HG03196 (cell line): ENCODE measurements around the gene VPS18.
A peak's percentile ranks its signal among the peaks of the same experiment; 100 is the strongest.

Source experiments
- ATAC-seq: cut with Tn5 transposase; IDR thresholded peaks from one replicate; pipeline ENCODE4 v1.9.1; 2021; ENCODE audit not compliant: unreplicated experiment

VPS18 gene

DNA sequence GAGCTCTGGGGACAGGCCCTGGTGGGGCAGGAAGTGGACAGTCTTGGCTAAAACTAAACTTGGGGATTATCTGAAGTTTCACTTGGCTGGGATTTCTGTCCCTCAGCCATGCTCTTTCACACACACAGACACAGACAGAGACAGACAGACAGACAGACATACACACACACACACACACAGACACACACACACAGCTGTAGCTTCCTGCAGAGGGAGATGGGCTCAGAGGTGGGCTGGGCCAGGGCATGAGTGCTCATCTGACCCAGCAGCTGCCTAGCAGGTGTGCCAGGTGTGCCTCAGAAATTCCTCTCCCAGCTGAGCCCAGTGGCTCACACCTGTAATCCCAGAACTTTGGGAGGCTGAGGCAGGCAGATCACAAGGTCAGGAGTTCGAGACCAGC, 23.5 kb upstream of the VPS18 start:
- ATAC-seq = no peak

GRCh38 chr15:40871749-40872617, 22.3 kb upstream of the VPS18 start:
- ATAC-seq = peak; percentile 30

GRCh38 chr15:40872791-40873693, 21.2 kb upstream of the VPS18 start:
- no peak for ATAC-seq

DNA sequence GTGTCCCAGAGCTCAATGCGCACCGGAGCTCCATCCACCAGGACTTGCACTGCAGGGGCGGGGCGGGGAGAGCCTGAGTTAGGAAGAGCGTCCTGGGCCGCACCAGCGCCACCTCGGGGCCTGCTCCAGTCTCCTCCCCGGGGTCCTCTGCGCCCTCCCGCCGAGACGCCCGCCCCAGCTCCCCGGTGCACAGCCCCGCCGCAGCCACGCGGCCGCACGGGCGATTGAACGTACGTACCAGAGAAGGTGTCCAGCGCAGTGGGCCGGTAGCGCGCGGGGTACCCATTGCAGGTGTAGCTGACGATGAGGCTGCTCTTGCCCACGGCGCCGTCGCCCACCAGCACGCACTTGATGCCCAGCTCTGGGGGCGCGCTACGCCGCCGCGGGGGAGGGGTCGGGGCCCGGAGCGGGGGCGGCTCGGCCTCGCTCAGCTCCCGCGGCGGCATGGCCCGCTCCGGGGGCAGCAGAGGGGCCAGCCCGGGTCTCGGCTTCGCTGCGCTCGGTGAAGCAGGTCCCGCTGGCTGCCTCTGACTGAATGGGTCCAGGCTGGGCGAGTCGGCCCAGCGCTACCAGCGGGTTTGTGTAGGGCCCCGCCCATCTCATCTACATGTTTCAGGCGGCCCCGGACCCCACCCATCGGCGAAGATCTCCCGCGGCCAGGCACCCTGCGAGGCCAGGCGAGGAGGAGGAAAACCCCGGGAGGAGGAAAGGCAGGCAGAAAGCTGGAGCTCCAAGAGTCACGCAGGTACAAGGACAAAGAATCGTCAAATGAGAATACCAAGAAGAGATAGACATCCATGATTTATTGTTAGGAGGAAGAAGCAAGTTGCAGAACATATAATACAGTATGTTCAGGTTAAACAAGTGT, 20.3 kb upstream of the VPS18 start, which contains the start of gene RHOV:
Gene RHOV (minus strand): TSS at position 541 of the 868 bp plus-strand sequence. CDS start 95 bp downstream, at position 446.
- peak; percentile 45 for ATAC-seq

DNA sequence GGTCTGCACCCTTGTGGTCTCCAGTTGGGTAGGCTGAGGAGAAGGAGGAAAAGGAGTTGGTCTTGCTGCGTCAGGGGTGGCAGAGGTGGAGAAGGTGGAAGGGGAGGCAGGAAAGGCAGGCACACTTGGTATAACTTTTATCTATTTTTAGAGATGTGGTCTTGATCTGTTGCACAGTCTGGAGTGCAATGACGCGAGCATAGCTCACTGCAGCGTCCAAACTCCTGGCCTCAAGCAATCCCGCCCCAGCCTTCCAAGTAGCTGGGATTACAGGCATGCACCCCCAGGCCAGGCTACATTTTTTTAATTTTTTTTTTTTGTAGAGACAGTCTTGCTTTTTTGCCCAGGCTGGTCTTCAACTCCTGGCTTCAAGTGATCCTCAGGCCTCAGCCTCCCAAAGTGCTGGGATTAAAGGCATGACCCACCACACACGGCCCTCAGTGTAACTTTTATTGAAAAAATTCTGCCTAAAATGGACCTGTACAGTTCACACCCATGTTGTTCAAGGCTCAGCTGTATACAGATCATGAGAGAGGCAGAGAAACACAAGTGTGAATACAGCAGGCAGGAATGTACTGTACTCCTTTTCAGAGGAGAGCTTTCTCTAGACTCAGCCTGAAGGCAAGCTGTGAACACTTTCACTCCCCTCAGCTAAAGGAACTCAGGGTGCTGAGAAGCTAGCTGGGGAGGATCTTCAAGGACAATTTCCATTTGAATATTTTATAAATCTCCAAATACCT, 18.1 kb upstream of the VPS18 start:
- ATAC-seq = no peak

DNA sequence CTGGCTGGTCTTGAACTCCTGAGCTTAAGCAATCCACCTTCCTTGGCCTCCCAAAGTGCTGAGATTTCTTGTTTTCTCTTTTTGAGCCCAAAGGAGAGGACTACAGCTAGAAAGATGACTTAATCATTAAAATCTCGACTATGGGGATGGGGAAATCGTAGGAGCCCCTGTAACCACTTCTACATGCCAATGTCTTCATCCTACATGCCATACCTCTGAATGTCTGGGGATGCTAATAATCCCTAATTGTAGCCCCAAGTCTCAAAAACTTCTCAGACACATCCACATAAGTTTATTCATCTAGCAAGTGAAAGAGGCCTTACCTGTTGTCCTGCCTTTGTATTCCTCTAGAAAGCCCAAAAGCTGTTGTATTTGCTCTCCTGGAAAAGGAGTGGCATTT, 16.6 kb upstream of the VPS18 start:
- no peak for ATAC-seq

DNA sequence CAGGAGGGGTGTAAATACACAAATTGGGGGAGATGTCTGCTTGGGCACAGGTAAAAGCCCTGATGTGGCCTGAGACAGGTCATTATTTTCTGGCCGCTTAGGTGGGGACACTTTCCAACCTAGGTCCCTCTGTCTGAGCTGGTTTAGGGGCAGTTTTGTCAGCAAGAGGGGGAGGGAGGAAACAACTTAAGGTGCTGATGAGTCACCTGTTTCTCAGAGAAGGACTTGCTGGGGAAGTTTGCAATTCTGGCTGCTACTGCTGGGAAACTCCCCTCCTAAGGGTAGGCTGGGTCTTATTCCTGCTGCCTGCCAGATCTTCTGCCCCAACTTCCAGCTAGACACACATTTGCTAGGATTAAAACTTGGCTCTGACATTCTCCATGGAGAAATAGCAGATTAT, 15.5 kb upstream of the VPS18 start:
- ATAC-seq = peak; percentile 63

- ATAC-seq = no peak
Observed at GRCh38 chr15:40879609-40880008, 14.6 kb upstream of the VPS18 start.

DNA sequence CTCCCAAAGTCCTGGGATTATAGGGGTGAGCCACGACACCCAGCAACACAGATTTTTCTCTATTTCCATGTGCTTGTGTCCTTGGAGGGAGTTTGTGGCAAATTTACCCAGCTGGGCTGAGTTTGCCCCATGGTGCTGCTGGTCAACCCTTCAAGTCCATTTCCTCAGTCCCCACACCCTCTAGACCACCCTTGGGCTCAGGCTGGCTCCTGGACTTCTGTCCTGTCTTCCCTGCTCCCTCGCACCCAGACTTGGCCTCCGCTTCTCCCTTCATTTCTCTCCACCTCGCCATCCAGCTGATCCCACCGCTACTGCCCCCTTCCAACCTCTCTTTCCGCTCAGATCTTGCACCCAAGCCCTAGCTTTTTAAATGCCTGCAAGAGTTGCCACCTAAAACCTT, 12.9 kb upstream of the VPS18 start:
- no peak for ATAC-seq

DNA sequence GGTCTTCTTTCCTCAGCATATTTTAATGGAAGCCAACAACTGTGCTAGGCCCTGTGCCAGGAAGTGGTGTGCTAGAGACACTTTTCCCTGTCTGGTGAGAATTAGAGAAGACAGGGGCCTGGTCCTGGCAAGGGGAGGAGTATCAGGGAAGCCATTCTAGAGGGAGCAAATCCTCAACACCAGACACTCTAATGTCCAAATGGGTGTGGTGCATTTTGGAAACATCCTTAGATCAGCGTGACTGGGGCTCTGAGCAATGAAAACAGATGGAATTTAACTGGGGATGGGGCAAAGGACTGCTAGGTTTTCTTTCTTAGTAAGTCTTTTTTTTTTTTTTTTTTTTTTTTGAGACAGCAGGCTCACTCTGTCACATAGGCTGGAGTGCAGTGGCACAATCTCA, 7.7 kb upstream of the VPS18 start:
- ATAC-seq = no peak

- ATAC-seq = no peak
Observed at GRCh38 chr15:40889112-40889511, 5.1 kb upstream of the VPS18 start.

DNA sequence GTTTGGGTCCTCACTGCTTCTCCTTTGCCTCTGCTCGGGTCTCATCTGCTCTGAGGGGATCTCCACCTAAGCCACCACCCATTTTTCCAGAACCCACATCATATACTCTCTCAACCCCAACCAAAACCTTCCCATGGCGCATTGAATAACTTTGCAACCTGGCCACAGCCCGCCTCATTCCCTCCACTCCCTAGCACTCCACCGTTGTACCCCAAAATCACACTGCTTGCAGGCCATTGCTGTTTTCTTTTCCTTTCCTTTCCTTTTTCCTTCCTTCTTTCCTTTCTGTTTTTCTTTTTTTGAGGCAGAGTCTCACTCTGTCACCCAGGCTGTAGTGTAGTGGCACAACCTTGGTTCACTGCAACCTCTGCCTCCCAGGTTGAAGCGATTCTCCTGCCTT, 3.1 kb upstream of the VPS18 start:
- ATAC-seq = no peak

DNA sequence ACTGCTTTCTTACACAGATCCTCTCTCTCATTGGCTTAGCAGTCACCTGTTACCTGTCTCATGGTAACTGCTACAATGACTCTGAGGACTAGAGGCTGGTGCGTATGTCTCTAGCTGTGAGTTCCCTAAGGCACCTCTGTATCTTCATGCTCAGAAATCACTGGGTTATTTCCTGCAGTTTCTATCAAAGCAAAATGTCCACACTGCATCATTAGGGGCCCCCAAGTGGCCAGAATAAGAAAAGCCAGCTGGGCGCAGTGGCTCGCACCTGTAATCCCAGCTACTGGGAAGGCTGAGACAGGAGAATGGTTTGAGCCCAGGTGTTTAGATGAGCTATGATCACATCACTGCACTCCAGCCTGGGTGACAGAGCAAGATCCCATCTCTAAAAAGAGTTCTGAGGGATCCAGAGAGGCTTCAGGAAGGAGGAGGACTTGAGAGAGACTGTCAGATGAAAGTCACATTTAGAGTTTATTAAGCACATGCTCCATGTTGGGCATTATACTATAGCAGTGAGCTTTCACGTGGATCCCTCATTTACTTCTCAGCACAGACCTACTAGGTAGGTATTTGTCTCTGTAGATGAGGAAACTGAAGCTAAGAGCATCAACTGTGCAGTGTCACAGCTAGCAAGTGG, 2.3 kb upstream of the VPS18 start:
- no peak for ATAC-seq

- no peak for ATAC-seq
Observed at GRCh38 chr15:40892447-40893012, 1.7 kb upstream of the VPS18 start.

DNA sequence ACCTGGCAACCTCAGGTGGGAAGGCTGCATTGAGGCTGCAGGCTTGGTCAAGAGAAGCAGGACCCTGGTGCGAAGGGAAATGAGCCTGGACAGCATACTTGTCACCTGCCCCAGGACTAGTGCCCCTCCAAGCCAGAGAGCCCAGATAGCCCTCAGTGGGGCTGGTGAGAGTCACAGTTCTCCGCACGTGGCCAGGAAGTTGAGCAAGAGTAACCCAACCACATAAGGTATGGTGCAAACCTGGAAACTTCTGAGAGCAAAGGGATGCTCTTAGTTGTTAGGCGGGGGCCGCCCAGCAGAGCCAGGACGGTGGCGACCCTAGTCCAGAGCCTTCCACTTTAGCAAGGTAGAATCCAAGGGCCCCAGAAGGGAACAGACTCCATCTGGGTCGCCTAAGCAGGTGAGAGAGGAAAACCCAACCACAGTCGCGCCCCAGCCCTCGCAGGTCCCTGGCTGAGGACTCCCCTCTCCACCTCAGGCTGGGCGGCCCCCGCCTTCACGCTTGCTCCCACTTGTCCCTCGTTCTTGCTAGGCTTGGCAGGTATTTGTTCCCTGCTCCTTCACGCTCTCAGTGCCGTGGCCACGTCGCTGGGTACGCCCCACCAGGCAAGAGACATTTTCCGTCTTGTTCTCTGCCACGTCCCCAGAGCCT, 1.1 kb upstream of the VPS18 start:
- no peak for ATAC-seq

DNA sequence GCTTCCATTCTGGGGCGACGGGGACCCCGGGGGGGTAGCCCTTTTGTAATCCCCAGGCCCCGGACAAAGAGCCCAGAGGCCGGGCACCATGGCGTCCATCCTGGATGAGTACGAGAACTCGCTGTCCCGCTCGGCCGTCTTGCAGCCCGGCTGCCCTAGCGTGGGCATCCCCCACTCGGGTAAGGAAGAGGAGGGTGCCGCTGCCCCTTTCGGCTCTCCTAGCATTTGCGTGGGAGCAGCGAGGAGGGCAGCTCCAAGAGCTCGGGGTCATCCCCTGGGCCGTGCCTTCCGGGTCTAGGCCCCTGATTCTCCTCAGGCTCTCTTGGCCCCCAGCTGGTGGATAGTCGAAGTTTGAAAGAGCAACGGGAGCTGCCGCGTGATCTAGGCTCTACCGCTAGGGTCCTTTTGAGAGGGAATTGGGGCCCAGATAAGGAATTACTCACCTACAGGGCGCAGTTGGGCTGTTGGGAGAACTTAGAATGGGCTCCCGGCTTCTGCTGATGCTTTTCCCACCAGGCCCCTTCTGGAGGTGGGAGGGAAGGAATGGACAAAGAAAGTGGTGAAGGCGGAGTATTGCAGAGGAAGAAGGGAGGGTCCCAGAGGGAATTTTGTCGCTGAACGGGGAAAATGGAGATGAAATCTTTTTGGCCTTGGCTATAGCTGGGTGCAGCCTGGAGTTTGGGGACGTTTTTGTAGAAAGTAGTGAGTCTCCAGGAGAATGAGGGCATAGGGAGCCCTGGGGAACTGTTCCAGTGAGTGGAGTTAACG, 615 bp downstream of the VPS18 start:
- ATAC-seq = peak; percentile 31

DNA sequence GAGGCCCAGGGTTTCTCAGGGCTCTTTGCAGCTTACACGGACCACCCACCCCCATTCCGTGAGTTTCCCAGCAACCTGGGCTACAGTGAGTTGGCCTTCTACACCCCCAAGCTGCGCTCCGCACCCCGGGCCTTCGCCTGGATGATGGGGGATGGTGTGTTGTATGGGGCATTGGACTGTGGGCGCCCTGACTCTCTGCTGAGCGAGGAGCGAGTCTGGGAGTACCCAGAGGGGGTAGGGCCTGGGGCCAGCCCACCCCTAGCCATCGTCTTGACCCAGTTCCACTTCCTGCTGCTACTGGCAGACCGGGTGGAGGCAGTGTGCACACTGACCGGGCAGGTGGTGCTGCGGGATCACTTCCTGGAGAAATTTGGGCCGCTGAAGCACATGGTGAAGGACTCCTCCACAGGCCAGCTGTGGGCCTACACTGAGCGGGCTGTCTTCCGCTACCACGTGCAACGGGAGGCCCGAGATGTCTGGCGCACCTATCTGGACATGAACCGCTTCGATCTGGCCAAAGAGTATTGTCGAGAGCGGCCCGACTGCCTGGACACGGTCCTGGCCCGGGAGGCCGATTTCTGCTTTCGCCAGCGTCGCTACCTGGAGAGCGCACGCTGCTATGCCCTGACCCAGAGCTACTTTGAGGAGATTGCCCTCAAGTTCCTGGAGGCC, 5.4 kb downstream of the VPS18 start:
- no peak for ATAC-seq
